ENCODE results near the gene FYTTD1. TPM values are rescaled to one million over a fixed set of nuclear protein-coding genes. Genes with fewer than 3 reads are reported as not detected.

The FYTTD1 gene
- total and polyA plus RNA-seq, 2 of the 4 experiments (the other 2 are of a cell fraction): 20.4 to 50.2 TPM

- Histone ChIP-seq H4K5ac (ENCODE audit: low read depth, low read length) (no peak overlapping the region), H2BK15ac (ENCODE audit: low read depth, low read length) (no peak overlapping the region), H3K79me1 (ENCODE audit: low read depth in 1 of 2, low read length in 2 of 2) (peaks cover 0 to 11% of the 10 kb centered on the region in 2 experiments; a peak in 3 of 4 replicates), H3K4me3 (ENCODE audit: insufficient read depth, low read depth, low read length) (no peak overlapping the region), H3K9me1 (ENCODE audit: insufficient read depth, low read length) (peaks cover 3% of the 10 kb centered on the region; the same call in 1 of the 2 replicates), H3K56ac (ENCODE audit: extremely low read depth, insufficient read depth, low read length) (no peak overlapping the region), H2BK20ac (ENCODE audit: low read depth, low read length) (no peak overlapping the region), H2BK120ac (ENCODE audit: low read depth, low read length) (no peak overlapping the region), H4K20me1 (ENCODE audit: insufficient read depth, low read length) (peaks cover 9% of the 10 kb centered on the region), H2AK9ac (replicated peaks; ENCODE audit: low read depth, low read length, poor library complexity) (no peak overlapping the region), H3K14ac (replicated peaks; ENCODE audit: low read depth, low read length) (no peak overlapping the region), H3K4me2 (ENCODE audit: low read depth, low read length) (no peak overlapping the region), H2AK5ac (ENCODE audit: low read depth, low read length) (no peak overlapping the region), H3K27me3 (ENCODE audit: control insufficient read depth, insufficient read depth, low read length) (no peaks in the 10 kb centered on the region), H3K9ac (ENCODE audit: low read depth, low read length) (no peak overlapping the region), H3K27ac (ENCODE audit: insufficient read depth, low read length) (no peak overlapping the region), H3K4ac (ENCODE audit: low read depth, low read length) (no peak overlapping the region), H3K23ac (ENCODE audit: low read depth, low read length) (no peak overlapping the region), H4K8ac (ENCODE audit: low read depth in 2 of 2, low read length in 2 of 2) (no peak overlapping the region), H4K91ac (ENCODE audit: insufficient read depth, low read depth, low read length) (no peak overlapping the region), H3K4me1 (ENCODE audit: control insufficient read depth, insufficient read depth, low read length) (peaks cover 4% of the 10 kb centered on the region), H3K18ac (ENCODE audit: low read depth, low read length) (no peak overlapping the region), H2BK5ac (ENCODE audit: low read depth, low read length, poor library complexity, severe bottlenecking) (no peak overlapping the region), H3K9me3 (ENCODE audit: control insufficient read depth, insufficient read depth, low read length) (no peaks in the 10 kb centered on the region), H2AFZ (replicated peaks; ENCODE audit: low read length, poor library complexity) (no peak overlapping the region), H3K36me3 (ENCODE audit: control insufficient read depth, insufficient read depth, low read length) (peaks cover 2% of the 10 kb centered on the region; the same call in 1 of the 2 replicates)
- ATAC-seq (ENCODE audit: low read depth) (no peak), DNase-seq (peak; percentile 32)
- in situ Hi-C loops (cut with MboI; ENCODE audit: low sequenced_read_pairs) (no loop called here), intact Hi-C loops (cut with micrococcal nuclease) (no loop called here), dilution Hi-C loops (cut with HindIII; ENCODE audit: low sequenced_read_pairs, unreplicated experiment) (no loop called here)
- no CpG with 5 or more reads among the region's 1 CpG for WGBS, 2 experiments (ENCODE audit: extremely low coverage in 2 of 2, insufficient read length in 1 of 2)
- TF ChIP-seq BHLHE40 (IDR thresholded peaks at IDR 0.05; ENCODE audit: low read depth, low read length): no peak
- TF ChIP-seq RCOR1 (IDR thresholded peaks at IDR 0.05; ENCODE audit: insufficient replicate concordance, low read length): no peak
- no peak for TF ChIP-seq FOS (IDR thresholded peaks at IDR 0.05; ENCODE audit: low read depth, low read length)
- TF ChIP-seq, protein P1, sequence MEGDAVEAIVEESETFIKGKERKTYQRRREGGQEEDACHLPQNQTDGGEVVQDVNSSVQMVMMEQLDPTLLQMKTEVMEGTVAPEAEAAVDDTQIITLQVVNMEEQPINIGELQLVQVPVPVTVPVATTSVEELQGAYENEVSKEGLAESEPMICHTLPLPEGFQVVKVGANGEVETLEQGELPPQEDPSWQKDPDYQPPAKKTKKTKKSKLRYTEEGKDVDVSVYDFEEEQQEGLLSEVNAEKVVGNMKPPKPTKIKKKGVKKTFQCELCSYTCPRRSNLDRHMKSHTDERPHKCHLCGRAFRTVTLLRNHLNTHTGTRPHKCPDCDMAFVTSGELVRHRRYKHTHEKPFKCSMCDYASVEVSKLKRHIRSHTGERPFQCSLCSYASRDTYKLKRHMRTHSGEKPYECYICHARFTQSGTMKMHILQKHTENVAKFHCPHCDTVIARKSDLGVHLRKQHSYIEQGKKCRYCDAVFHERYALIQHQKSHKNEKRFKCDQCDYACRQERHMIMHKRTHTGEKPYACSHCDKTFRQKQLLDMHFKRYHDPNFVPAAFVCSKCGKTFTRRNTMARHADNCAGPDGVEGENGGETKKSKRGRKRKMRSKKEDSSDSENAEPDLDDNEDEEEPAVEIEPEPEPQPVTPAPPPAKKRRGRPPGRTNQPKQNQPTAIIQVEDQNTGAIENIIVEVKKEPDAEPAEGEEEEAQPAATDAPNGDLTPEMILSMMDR (conservative IDR thresholded peaks at IDR 0.05; ENCODE audit: low read depth, low read length): no peak
- TF ChIP-seq POLR2A (IDR thresholded peaks at IDR 0.05; ENCODE audit: low read depth, low read length): no peak
- no peak for TF ChIP-seq RAD21 (IDR thresholded peaks at IDR 0.05; ENCODE audit: low read length)
- TF ChIP-seq RFX5 (IDR thresholded peaks at IDR 0.05; ENCODE audit: low read depth, low read length): no peak
- no peak for TF ChIP-seq NFE2L2 (IDR thresholded peaks at IDR 0.05; ENCODE audit: low read depth, low read length)
- no peak for TF ChIP-seq MAFK (IDR thresholded peaks at IDR 0.05; ENCODE audit: low read depth, low read length)
- no peak for TF ChIP-seq MXI1 (IDR thresholded peaks at IDR 0.05; ENCODE audit: borderline replicate concordance, low read depth, low read length)
- TF ChIP-seq, protein P2, sequence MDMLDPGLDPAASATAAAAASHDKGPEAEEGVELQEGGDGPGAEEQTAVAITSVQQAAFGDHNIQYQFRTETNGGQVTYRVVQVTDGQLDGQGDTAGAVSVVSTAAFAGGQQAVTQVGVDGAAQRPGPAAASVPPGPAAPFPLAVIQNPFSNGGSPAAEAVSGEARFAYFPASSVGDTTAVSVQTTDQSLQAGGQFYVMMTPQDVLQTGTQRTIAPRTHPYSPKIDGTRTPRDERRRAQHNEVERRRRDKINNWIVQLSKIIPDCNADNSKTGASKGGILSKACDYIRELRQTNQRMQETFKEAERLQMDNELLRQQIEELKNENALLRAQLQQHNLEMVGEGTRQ (IDR thresholded peaks at IDR 0.05; ENCODE audit: low read depth, low read length): no peak
- TF ChIP-seq MAZ (IDR thresholded peaks at IDR 0.05; ENCODE audit: borderline replicate concordance, low read depth, low read length): no peak
- no peak for TF ChIP-seq ELK1 (IDR thresholded peaks at IDR 0.05; ENCODE audit: borderline replicate concordance, low read depth, low read length)
- TF ChIP-seq CHD1 (IDR thresholded peaks at IDR 0.05; ENCODE audit: low read depth, low read length): no peak
- no peak for TF ChIP-seq SMC3 (IDR thresholded peaks at IDR 0.05; ENCODE audit: low read depth, low read length)
- BruUV-seq (replicated peaks): no TSS peak
- ChIA-PET POLR2A (ENCODE audit: unreplicated experiment) (no interaction called here), CTCF (no interaction called here)
Measured at GRCh38 chr3:197787412-197787811, 37.7 kb downstream of the FYTTD1 start.
